NB4 (cell line): ENCODE data around the gene MAGI1.

Experiments
- DNase-seq: peaks from one replicate; pipeline ENCODE4 v3.0.0; 2010; ENCODE audit warnings: low read depth
- H3K4me3 ChIP-seq: one replicate; pipeline ENCODE4 v1.5.1; 2011; ENCODE audit warnings: mild to moderate bottlenecking, low read depth, low read length, moderate library complexity
- CTCF ChIP-seq: IDR thresholded peaks from one replicate; pipeline ENCODE4 v1.5.1; 2012; ENCODE audit warnings: low read depth, low read length
- MAX ChIP-seq: IDR thresholded peaks from 2 replicates; pipeline ENCODE4 v1.6.1; 2011; ENCODE audit warnings: low read depth, low read length
- MYC ChIP-seq: IDR thresholded peaks from 2 replicates; pipeline ENCODE4 v1.6.1; 2011; ENCODE audit warnings: low read depth, low read length
- POLR2A ChIP-seq: IDR thresholded peaks from 2 replicates; pipeline ENCODE4 v1.6.1; 2011; ENCODE audit warnings: mild to moderate bottlenecking; ENCODE audit not compliant: insufficient read length; ENCODE audit errors: extremely low read depth

The MAGI1 gene

GRCh38 chr3:65391068-65391467, 647.6 kb downstream of the MAGI1 start:
- DNase-seq = no peak
- H3K4me3 ChIP-seq = no peak overlapping the region
- no peak for TF ChIP-seq MAX
- TF ChIP-seq MYC = no peak
- TF ChIP-seq POLR2A = no peak
- no peak for TF ChIP-seq CTCF

GRCh38 chr3:65385805-65386204, 652.9 kb downstream of the MAGI1 start:
- no peak for DNase-seq
- no peak overlapping the region for H3K4me3 ChIP-seq
- TF ChIP-seq POLR2A (no peak), MAX (no peak), MYC (no peak), CTCF (no peak)

- DNase-seq = no peak
- TF ChIP-seq POLR2A (no peak), MAX (no peak), CTCF (no peak), MYC (no peak)
Observed at GRCh38 chr3:65381496-65382010, 657.2 kb downstream of the MAGI1 start.

GRCh38 chr3:65379223-65379622, 659.5 kb downstream of the MAGI1 start:
- no peak for DNase-seq
- no peak for TF ChIP-seq MAX
- TF ChIP-seq POLR2A = no peak
- H3K4me3 ChIP-seq = no peak overlapping the region

More at GRCh38 chr3:65381496-65382010, 657.2 kb downstream of the MAGI1 start:
- H3K4me3 ChIP-seq = no peak overlapping the region

GRCh38 chr3:65377637-65378036, 661.1 kb downstream of the MAGI1 start:
- DNase-seq = no peak
- no peak for TF ChIP-seq POLR2A
- TF ChIP-seq MYC = no peak
- TF ChIP-seq CTCF = no peak
- H3K4me3 ChIP-seq = no peak overlapping the region

GRCh38 chr3:65376426-65376825, 662.3 kb downstream of the MAGI1 start:
- TF ChIP-seq MAX (no peak), MYC (no peak), POLR2A (no peak), CTCF (no peak)
- no peak overlapping the region for H3K4me3 ChIP-seq
- no peak for DNase-seq
